Activated gamma-delta T cell treated with Interleukin-2 at 50 U/mL for 16 hours (primary cell): Measurements from ENCODE around the gene IRF2BPL.
"Not testable (repeated sequence)": the region's sequence is repeated elsewhere in the genome, so short reads cannot be mapped to it uniquely, and the experiment has no call there.

ENCODE experiments used
- DNase-seq: peaks from one replicate; pipeline ENCODE4 v3.0.0-alpha.2; 2020

The IRF2BPL gene

DNA sequence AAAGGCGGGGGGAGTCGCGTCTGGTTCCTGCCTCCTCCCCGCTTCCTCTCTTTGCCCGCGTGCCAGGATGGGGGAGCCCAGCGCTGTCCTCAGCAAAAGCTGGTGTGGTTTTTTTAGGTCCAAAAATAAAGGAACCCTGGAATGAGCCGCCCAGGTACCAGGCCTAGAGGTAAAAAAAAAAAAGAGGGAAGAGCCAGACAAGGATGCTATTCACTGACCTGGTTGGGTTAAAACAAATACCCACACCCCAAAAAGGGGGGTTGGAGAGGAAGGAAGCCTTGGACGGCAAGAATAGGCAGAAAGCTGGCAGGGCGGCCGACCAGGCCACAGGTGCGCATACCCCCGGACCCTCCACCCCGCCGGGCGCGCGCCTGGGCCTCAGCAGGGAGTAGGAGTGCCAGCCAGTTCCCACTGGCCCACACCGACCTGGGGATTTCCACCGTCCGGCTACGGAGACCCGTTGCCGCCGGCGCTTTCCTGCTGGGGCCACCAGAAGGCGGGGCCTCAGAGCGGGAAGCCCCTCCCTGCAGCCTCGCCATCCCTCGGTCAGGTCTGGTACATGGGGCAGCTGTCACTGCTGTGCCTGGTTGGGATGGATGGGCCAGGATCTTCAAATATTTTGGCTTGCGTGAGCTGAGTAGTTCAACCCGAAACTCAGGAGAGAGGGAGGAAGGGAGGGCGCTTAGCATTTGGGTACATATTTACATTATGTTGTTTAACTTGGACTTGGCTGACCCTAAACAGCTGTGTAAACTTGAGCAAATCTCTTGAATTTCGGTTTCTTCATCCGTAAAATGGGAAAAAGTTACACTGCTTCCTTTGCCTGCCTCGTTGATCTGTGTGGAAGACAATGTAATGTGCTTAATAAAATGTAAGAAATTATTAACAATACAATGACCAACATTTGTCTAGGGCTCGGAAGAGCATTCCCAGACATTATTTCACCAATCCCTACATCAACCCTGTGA lies 5.4 kb upstream of the IRF2BPL start:
- peak; percentile 66 for DNase-seq

DNA sequence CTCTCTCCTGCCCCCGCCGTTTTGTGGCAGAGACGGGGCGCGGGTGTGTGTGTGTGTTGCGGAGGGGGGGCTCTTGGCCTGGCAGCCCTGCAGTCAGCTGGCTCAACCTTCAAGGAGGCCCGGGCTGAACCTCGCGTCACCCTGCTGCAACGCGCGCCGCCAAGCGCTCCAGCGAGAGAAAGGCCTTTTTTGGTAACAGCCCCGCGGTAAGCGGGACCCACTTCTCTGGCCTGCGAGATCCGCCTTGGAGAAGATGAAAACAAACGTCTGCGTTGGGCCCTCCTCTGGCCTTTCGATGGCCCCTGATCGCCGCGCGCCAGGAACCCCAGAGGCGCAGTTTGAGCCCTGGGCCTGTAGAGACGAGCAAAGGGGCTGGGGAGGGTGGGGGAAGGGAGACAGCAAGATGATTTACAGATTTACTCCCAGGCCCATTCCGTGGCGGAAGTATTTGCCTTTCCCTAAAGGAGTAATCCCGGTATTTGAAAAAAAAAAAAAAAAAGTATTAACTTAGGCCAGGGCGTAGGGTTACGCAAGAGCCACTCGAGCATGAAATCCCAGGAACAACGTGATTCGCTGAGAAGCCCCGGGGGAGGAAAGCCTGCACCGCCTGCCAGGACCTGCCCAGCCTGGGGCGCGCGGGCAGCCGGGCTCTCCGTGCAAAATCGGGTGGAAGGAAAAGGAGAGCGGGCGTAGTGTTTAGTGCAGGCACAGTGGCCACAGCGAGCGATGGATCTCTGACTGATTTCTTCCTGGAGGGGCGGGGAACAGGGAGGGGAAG lies 4.5 kb upstream of the IRF2BPL start:
- DNase-seq = peak; percentile 67

DNA sequence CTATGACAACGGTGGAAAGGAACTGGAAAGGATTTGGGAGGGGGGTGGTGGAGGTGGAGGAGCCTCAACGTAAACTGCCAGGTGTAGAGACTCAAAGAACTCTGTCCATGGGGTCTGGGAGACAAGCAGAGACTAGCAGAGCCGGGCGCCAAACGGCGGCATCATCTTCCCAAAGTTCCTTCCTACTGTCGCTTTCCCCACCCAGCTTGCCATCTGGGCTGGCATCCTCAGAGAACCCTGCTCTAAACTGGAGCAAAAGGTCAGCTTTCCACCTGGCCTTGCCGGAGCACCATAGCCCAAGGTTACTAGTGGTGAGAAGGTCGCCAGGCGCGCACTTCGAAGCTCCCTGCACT lies 4.0 kb upstream of the IRF2BPL start:
- DNase-seq = no peak

DNA sequence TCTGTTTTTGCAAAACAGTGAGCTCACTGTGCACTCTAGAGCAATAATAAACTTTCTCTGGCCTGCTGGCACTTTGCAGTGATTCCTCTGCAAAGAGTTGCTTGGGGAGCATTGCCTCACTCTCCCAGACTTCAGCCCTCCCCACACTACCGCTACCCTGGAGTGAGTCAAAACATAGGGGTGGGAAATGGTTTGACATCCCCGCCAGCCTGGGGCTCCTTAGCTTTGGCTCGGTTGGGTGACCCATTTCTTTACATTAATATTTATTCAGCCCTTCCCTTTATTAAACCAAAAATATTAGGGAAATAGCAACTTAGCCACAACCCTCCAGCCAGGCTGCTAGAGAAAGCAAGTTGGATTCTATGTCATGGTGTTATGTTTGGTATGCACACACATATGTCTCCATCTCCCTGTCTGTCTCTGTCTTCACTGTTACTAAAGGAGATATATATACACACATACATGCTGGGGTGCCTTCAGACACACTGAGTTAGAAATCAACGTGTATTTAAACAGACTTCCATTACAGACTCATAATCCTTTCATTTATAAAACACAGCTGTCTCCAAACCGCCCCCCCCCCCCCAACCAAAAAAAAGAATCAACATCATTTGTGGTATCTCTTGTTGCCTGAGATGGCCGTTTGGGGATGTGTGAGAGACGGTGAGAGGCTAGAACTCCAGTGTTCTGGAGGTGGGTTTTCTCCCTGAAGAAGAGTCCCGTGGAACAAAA lies 3.4 kb upstream of the IRF2BPL start:
- DNase-seq = no peak

DNA sequence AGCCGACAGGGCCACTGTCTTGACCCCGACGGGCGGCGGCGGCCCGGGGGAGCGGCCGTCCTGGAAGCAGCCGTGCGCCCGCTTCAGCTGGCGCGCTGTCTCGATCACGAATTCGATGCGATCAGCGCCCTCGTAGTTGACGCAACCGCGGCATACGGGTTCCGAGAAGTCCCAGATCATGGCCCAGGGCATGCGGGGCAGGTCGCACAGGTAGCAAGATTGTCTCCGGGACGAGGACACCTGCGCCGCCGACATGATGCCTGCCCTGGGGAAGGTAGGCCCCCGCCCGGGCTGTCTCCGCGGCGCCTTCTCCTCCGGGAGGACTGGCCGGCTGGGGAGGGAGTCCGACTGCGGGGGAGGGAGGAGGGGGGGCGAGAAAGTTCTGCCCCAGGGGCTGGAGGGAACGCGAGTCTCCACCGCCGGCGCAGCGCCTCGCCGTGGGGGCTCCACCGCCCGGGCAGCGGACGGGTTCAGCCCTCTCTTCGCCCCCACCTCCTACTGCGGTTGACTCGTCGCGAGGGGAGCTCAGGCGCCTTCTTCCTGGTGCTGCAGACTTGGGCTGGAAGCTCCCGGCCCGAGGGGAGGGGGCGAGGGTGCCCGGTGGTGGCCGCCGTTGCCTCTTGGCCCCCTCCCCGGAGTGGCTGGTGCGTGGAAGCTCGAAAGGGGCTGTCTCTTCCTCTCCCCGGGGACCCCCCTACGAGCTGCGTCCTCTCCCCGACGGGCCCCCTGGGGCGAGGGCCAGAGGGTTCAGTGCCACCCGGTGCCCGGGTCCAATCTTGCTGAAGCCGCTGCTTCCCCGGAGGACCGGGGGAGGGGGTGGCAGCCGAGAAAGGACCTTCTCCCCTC lies 747 bp downstream of the IRF2BPL start:
- DNase-seq = peak; percentile 61

GRCh38 chr14:77026930-77027537 lies 1.5 kb downstream of the IRF2BPL start:
- peak; percentile 49 for DNase-seq

DNA sequence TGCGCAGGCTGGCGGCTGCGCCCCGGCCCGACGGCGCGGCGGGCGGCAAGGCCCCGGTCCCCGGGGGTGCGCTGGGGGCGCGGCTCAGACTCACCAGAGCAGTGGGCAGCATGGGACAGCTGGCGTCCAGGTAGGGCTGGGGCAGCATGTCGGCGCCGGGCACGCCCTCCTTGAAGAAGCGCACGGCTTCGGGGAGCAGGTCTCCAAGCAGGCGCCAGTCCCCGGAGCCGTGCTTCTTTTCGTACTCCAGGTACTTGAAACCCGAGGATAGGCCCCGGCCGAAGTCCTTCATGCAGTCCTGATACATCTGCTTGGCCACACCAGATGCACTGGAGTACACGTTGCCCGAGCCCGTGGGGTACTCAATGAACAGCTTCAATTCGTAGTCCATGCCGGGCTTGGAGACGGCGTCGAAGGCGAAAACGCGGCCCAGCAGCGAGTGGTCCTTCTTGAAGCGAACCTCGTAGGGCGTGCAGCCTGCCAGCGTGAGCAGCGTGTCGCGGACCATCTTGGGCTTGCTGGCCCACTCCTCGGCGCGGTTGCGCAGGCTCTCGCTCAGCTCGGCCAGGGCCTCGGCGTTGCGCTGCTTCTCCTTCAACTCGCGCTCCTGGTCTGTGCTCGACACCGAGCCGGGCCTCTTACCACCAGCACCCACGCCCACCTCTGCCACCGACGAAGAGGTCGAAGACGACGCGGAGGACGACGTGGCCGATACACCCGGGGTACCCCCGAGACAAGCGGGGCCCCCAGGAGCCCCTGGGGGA lies 2.2 kb downstream of the IRF2BPL start:
- no peak for DNase-seq

DNA sequence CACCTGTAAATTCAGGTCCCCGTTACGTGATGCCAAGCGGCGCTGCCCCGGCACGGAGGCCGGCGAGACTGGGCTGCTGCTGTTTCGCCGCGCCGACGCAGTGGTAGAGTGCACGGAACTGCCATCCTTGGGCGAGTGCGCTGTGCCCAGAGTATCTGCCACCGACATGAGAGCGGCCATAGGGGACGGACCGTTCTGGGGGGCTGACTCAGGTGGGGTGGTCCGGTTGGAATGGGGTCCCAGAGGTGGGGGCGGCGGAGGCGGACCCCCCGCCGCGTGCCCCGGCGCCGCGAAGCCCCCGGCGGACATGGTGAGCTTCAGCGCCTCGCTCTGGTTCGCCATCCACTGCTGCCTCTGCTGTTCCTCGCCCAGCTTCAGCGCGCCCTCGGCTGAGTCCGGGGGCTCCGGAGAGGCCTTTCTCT lies 2.8 kb downstream of the IRF2BPL start:
- no peak for DNase-seq

- peak; percentile 43 for DNase-seq
These were observed 4.3 kb downstream of the IRF2BPL start for GRCh38 chr14:77024171-77024691.

- DNase-seq = no peak
These were observed 5.2 kb downstream of the IRF2BPL start for GRCh38 chr14:77023001-77023996.

DNA sequence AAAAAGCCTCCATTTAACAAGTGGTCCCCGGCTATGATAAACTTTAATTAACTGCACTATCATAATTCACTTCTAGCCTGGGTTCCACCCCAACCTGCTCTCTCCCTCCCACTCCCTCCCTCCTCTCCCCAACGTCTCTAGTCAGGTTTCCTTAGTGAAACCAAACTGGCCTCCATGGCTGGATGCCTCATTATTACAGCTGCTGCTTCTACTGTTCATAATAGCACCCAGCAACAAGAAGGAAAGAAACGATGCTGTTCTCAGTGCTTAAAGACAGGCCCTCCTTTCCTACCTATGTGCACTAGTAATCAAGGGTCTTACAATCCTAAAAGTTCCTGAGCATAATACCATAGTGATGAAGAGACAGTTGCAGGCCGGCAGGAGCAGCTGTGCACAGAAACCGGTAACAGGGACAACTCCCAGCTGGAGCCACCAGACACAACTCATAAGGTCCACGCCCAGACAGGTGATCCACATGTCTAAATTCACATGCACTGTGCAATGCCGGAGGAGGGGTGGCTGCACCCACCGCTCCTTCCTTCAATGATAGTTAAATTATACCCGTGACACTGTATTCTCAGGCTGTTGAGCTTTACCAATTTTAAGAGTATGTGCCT lies 6.2 kb downstream of the IRF2BPL start:
- no peak for DNase-seq

DNA sequence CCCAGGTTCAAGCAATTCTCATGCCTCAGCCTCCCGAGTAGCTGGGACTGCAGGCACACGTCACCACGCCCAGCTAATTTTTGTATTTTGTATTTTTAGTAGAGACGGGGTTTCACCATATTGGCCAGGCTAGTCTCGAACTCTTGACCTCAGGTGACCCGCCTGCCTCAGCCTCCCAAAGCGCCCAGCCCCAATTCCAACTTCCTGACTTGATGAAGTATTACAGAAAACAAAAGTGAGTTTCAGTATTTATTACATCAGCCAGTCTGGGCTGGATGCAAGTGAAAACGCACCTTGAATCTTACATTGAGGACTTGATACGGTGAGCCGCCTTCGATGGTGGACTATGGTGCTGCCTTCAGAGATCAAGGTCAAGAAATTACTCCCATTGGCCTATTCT lies 7.1 kb downstream of the IRF2BPL start:
- DNase-seq = not testable (repeated sequence)

- no peak for DNase-seq
These were observed 9.7 kb downstream of the IRF2BPL start for GRCh38 chr14:77018785-77019184.

- DNase-seq = no peak
These were observed 10.8 kb downstream of the IRF2BPL start for GRCh38 chr14:77017666-77018065.

DNA sequence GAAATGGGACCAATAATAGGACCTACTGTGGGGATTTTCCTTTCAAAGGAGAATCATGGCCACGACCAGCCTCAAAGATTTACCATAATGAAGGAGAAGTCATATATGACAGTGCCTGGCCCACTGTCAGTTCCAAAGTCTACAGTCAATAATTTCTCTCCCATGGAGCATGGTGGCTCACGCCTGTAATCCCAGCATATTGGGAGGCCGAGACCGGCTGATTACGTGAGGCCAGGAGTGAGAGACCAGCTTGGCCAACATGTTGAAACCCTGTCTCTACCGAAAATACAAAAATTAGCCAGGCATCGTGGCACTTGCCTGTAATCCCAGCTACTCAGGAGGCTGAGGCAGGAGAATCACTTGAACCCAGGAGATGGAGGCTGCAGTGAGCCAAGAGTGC lies 13.8 kb downstream of the IRF2BPL start:
- no peak for DNase-seq

GRCh38 chr14:77014004-77014604 lies 14.4 kb downstream of the IRF2BPL start:
- DNase-seq = no peak

DNA sequence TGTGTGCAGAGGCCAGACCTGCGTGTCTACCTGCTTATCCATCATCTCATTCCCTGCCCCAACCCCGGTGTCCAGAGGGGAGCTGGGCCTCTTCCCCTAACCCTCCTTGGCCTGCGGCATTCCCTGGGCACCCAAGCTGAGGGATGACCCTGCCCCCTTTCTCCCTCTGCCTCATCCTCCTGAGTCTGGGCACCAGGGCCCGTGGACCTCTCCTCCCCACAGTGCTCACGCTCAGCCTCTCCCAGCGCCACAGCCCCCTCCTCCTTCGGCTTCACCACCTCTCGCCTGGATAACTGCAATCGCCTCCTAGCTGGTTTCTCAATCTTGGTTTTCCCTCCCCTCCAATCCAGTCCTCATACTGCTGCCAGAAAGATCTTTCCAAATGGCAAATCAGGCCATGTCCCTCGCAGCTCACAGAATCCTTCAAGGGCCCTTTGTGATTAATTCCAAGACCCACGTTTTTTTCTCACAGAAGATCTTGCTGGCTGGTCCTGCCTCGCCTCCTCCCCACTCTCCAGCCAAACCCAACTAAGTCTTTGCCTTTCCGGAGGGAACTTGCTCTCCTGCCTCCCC lies 16.2 kb downstream of the IRF2BPL start:
- DNase-seq = no peak

DNA sequence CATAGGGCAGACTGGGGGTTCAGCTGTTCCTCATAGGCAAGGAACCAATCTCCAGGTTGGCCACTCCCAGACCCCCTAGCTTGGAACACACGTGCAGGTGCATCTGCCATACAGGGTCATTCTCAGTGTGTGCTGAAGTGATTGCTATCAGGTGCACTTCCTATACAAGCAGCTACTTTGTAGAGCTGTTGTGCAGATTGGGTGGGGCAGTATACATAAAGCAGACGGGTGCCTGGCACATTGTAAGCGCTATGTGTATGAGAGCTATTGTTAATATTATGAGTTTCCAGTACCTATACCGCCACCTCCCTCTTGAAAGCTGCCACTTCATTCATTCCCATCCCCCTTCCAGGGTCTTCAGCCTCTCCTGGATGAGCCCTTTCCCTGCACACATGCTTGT lies 17.3 kb downstream of the IRF2BPL start:
- no peak for DNase-seq
